Esophagus squamous epithelium (tissue), 5 donors: ENCODE results near the gene ARHGEF17. TPM values are rescaled to one million over a fixed set of nuclear protein-coding genes. Genes with fewer than 3 reads are reported as not detected.

Experiments used
- DNase-seq: peaks from one replicate; lab custom pipeline; 2025; lab: John Stamatoyannopoulos, UW
- H3K27ac ChIP-seq, 4 donors: fragments of 200-600 bp; sonication (generic); one replicate each; pipeline ENCODE4 v1.5.1; 2016 to 2019; ENCODE audit warnings: mild to moderate bottlenecking in 1 of 4
- H3K27me3 ChIP-seq, 4 donors: fragments of 200-600 bp; sonication (generic); 1 replicate in 3 of 4; 2 replicates in 1 of 4; pipeline versions ENCODE4 v1.5.1 to v1.6.0; 2017 to 2021; ENCODE audit warnings: antibody characterized with exemption in 1 of 4
- H3K36me3 ChIP-seq, 3 donors: fragments of 200-600 bp; sonication (generic); one replicate each; pipeline ENCODE4 v1.5.1; 2016 to 2019
- H3K4me1 ChIP-seq, 3 donors: fragments of 200-600 bp; sonication (generic); one replicate each; pipeline ENCODE4 v1.5.1; 2017 to 2019
- H3K4me3 ChIP-seq, 4 donors: fragments of 200-600 bp; sonication (generic); 1 replicate in 3 of 4; 2 replicates in 1 of 4; pipeline ENCODE4 v1.5.1; 2016 to 2019; ENCODE audit warnings: mild to moderate bottlenecking in 2 of 4, moderate library complexity in 1 of 4
- H3K9me3 ChIP-seq, 3 donors: fragments of 200-600 bp; sonication (generic); one replicate each; pipeline ENCODE4 v1.5.1; 2016 to 2019
- CTCF ChIP-seq, 6 experiments: fragments of 450-650 bp in 4 of 6; fragments of 200-600 bp in 2 of 6; sonication (generic) in 2 of 6; IDR thresholded peaks; one replicate each; pipeline ENCODE4 v1.5.1; 2016 to 2019; ENCODE audit warnings: antibody characterized with exemption in 6 of 6, mild to moderate bottlenecking in 4 of 6, moderate library complexity in 4 of 6
- POLR2A ChIP-seq, 4 donors: fragments of 450-650 bp; IDR thresholded peaks; one replicate each; pipeline ENCODE4 v1.6.1; 2017; ENCODE audit warnings: antibody characterized with exemption in 4 of 4, mild to moderate bottlenecking in 4 of 4, moderate library complexity in 3 of 4
- WGBS, 2 donors: methylation state at CpG; one replicate each; pipeline ENCODE4 v1.1.5; 2018; 5-methylcytosine and 5-hydroxymethylcytosine counted together
- intact Hi-C: fragments of 100-400 bp; cut with DNase I; formaldehyde crosslinking; loops from one replicate; pipeline ENCODE4 v1.15.0; 2022
- total RNA-seq, 4 donors: library from RNA; depleted of rRNA; stranded (reverse); fragments of >200 nt; gene quantifications; one replicate each; pipeline ENCODE4 v1.1.0, GENCODE V29; 2016
- donor health status: DM: yes; HTN: yes; CAD: no.

Gene ARHGEF17
- total RNA-seq, 4 donors from 2014 or later, result 3.2 to 23.1 (median 5.4) TPM

GRCh38 chr11:73406619-73407018 lies 98.5 kb downstream of the ARHGEF17 start:
- whole genome bisulfite sequencing, 2 donors, result 85 to 90% methylated on average over 4 of the region's 5 CpGs
- TF ChIP-seq POLR2A (IDR thresholded peaks at IDR 0.05) (no peak), CTCF (IDR thresholded peaks at IDR 0.05) (no peak)
- no peak overlapping the region for H3K4me3 ChIP-seq
- no peaks in the 10 kb centered on the region for H3K27me3 ChIP-seq
- no peak for DNase-seq
- no peak overlapping the region for H3K27ac ChIP-seq
- H3K36me3 ChIP-seq, result peaks cover 0 to 74% (median 0%) of the 10 kb centered on the region in 3 donors
- H3K4me1 ChIP-seq, result no peaks in the 10 kb centered on the region
- intact Hi-C loops, result loop anchor here (10.0 kb wide), 1 partner anchor 248 kb away; no protein-coding TSS in a partner anchor
- no peaks in the 10 kb centered on the region for H3K9me3 ChIP-seq

- peaks cover 0 to 11% (median 3%) of the 10 kb centered on the region in 3 donors for H3K4me1 ChIP-seq
- peaks cover 0 to 67% (median 0%) of the 10 kb centered on the region in 3 donors for H3K36me3 ChIP-seq
- H3K9me3 ChIP-seq, result no peaks in the 10 kb centered on the region
- WGBS, 2 donors, result 91 to 94% methylated on average over 3 to 8 of the region's 8 CpGs
- no peak overlapping the region for H3K27ac ChIP-seq
- DNase-seq, result no peak
- no peak overlapping the region for H3K4me3 ChIP-seq
- no peaks in the 10 kb centered on the region for H3K27me3 ChIP-seq
- intact Hi-C loops, result loop anchor here (10.0 kb wide), 1 partner anchor 245 kb away; no protein-coding TSS in a partner anchor
- TF ChIP-seq CTCF (IDR thresholded peaks at IDR 0.05), result no peak
- TF ChIP-seq POLR2A (IDR thresholded peaks at IDR 0.05), result no peak
Measured at GRCh38 chr11:73409431-73409830, 101.4 kb downstream of the ARHGEF17 start.

GRCh38 chr11:73410627-73411026 lies 102.6 kb downstream of the ARHGEF17 start:
- H3K36me3 ChIP-seq, result peaks cover 0 to 56% (median 0%) of the 10 kb centered on the region in 3 donors

GRCh38 chr11:73411031-73411430 lies 103.0 kb downstream of the ARHGEF17 start:
- no peak for DNase-seq
- H3K4me3 ChIP-seq, result no peak overlapping the region
- 80 to 85% methylated on average over 1 to 2 of the region's 2 CpGs for WGBS, 2 donors
- peaks cover 0 to 24% (median 9%) of the 10 kb centered on the region in 3 donors for H3K4me1 ChIP-seq
- no peaks in the 10 kb centered on the region for H3K9me3 ChIP-seq
- H3K27ac ChIP-seq, result no peak overlapping the region
- intact Hi-C loops, result no loop called here
- no peaks in the 10 kb centered on the region for H3K27me3 ChIP-seq
- H3K36me3 ChIP-seq, result peaks cover 0 to 52% (median 0%) of the 10 kb centered on the region in 3 donors
- TF ChIP-seq POLR2A (IDR thresholded peaks at IDR 0.05) (no peak), CTCF (IDR thresholded peaks at IDR 0.05) (no peak)

More at GRCh38 chr11:73410627-73411026, 102.6 kb downstream of the ARHGEF17 start:
- no peak for TF ChIP-seq CTCF (IDR thresholded peaks at IDR 0.05)
- TF ChIP-seq POLR2A (IDR thresholded peaks at IDR 0.05), result no peak
- no peaks in the 10 kb centered on the region for H3K27me3 ChIP-seq
- DNase-seq, result no peak
- 60 to 88% methylated on average over 1 of the region's 1 CpG for WGBS, 2 donors
- no peak overlapping the region for H3K27ac ChIP-seq
- no peaks in the 10 kb centered on the region for H3K9me3 ChIP-seq
- intact Hi-C loops, result no loop called here
- no peak overlapping the region for H3K4me3 ChIP-seq
- H3K4me1 ChIP-seq, result peaks cover 0 to 20% (median 9%) of the 10 kb centered on the region in 3 donors

- Histone ChIP-seq H3K27ac (no peak overlapping the region), H3K4me3 (no peak overlapping the region), H3K36me3 (peaks cover 0 to 43% (median 0%) of the 10 kb centered on the region in 3 donors), H3K4me1 (peaks cover 6 to 35% (median 9%) of the 10 kb centered on the region in 3 donors), H3K9me3 (no peaks in the 10 kb centered on the region), H3K27me3 (no peaks in the 10 kb centered on the region)
- intact Hi-C loops, result no loop called here
- TF ChIP-seq CTCF (IDR thresholded peaks at IDR 0.05) (no peak), POLR2A (IDR thresholded peaks at IDR 0.05) (no peak)
- DNase-seq, result no peak
- WGBS, 2 donors, result 19 to 64% methylated on average over 3 of the region's 3 CpGs
Measured at GRCh38 chr11:73412308-73412707, 104.2 kb downstream of the ARHGEF17 start.
